HEK293 (cell line): ENCODE measurements around the gene BLVRB.

Experiments
- CTCF ChIA-PET: fragments of 350-600 bp; formaldehyde crosslinking; extraction: SDS; loops from one replicate; lab custom pipeline; 2021; ENCODE audit warnings: antibody characterized with exemption; lab: Yijun Ruan, JAX
- POLR2A ChIA-PET: fragments of 300-600 bp; formaldehyde crosslinking; extraction: SDS; loops from one replicate; lab custom pipeline; 2020; ENCODE audit warnings: antibody characterized with exemption, inconsistent platforms; lab: Yijun Ruan, JAX
- H3K27ac ChIP-seq: fragments of 200-500 bp; sonication (Bioruptor generic); 2 replicates; pipeline ENCODE4 v1.5.1; 2014; ENCODE audit warnings: low read depth, low read length, control low read depth, inconsistent platforms; ENCODE audit errors: extremely low read depth
- H3K36me3 ChIP-seq, 2 experiments: fragments of 200-500 bp in 1 of 2; sonication (Bioruptor generic) in 1 of 2; 1 replicate in 1 of 2; 2 replicates in 1 of 2; pipeline ENCODE4 v1.5.1; 2014 to 2017; ENCODE audit warnings: inconsistent platforms in 2 of 2, low read length in 2 of 2; ENCODE audit not compliant: control insufficient read depth in 2 of 2, insufficient read depth in 1 of 2
- H3K4me1 ChIP-seq: fragments of 200-500 bp; sonication (Bioruptor generic); 2 replicates; pipeline ENCODE4 v1.5.1; 2014; ENCODE audit warnings: mild to moderate bottlenecking, low read length, inconsistent platforms; ENCODE audit not compliant: control insufficient read depth, insufficient read depth
- H3K4me3 ChIP-seq: 2 replicates; pipeline ENCODE4 v1.5.1; 2011; ENCODE audit warnings: low read depth, mild to moderate bottlenecking, control low read depth, low read length, moderate library complexity
- H3K9me3 ChIP-seq: fragments of 200-500 bp; sonication (Bioruptor generic); 2 replicates; pipeline ENCODE4 v1.5.1; 2014; ENCODE audit warnings: low read depth, low read length, inconsistent platforms; ENCODE audit not compliant: control insufficient read depth, insufficient read depth
- GFI1B ChIP-seq: fragments of 450-650 bp; formaldehyde crosslinking; IDR thresholded peaks from 2 replicates; pipeline ENCODE4 v1.5.1; 2016; ENCODE audit warnings: missing biosample characterization, missing genetic modification characterization
- KLF7 ChIP-seq: fragments of 450-650 bp; formaldehyde crosslinking; IDR thresholded peaks from 2 replicates; pipeline ENCODE4 v1.5.1; 2016; ENCODE audit warnings: missing biosample characterization, missing genetic modification characterization, borderline replicate concordance
- KLF8 ChIP-seq: fragments of 450-650 bp; formaldehyde crosslinking; IDR thresholded peaks from 2 replicates; pipeline ENCODE4 v1.5.1; 2016; ENCODE audit warnings: missing biosample characterization, missing genetic modification characterization
- MZF1 ChIP-seq: fragments of 450-650 bp; formaldehyde crosslinking; IDR thresholded peaks from 2 replicates; pipeline ENCODE4 v1.5.1; 2017; ENCODE audit warnings: missing biosample characterization, missing genetic modification characterization, borderline replicate concordance
- ZBTB1 ChIP-seq: fragments of 450-650 bp; formaldehyde crosslinking; IDR thresholded peaks from 2 replicates; pipeline ENCODE4 v1.5.1; 2016; ENCODE audit warnings: missing biosample characterization, missing genetic modification characterization
- ZFHX2 ChIP-seq: fragments of 450-650 bp; formaldehyde crosslinking; conservative IDR thresholded peaks from 2 replicates; pipeline ENCODE4 v1.5.1; 2016; ENCODE audit warnings: missing biosample characterization, missing genetic modification characterization
- ZFP37 ChIP-seq: fragments of 450-650 bp; formaldehyde crosslinking; IDR thresholded peaks from 2 replicates; pipeline ENCODE4 v1.5.1; 2016; ENCODE audit warnings: missing biosample characterization, missing genetic modification characterization
- ZNF311 ChIP-seq: fragments of 450-650 bp; formaldehyde crosslinking; IDR thresholded peaks from 2 replicates; pipeline ENCODE4 v1.5.1; 2017; ENCODE audit warnings: missing biosample characterization, missing genetic modification characterization, borderline replicate concordance
- ZNF341 ChIP-seq: fragments of 450-650 bp; formaldehyde crosslinking; IDR thresholded peaks from 2 replicates; pipeline ENCODE4; 2016; ENCODE audit warnings: low read depth, missing biosample characterization, missing genetic modification characterization
- ZNF433 ChIP-seq: fragments of 450-650 bp; formaldehyde crosslinking; IDR thresholded peaks from 2 replicates; pipeline ENCODE4 v1.5.1; 2016; ENCODE audit warnings: missing biosample characterization, missing genetic modification characterization, low read depth
- ZNF548 ChIP-seq: fragments of 450-650 bp; formaldehyde crosslinking; IDR thresholded peaks from 2 replicates; pipeline ENCODE4 v1.5.1; 2016; ENCODE audit warnings: missing biosample characterization, missing genetic modification characterization
- ZNF555 ChIP-seq: fragments of 450-650 bp; formaldehyde crosslinking; conservative IDR thresholded peaks from 2 replicates; pipeline ENCODE4 v1.5.1; 2017; ENCODE audit warnings: missing biosample characterization, mild to moderate bottlenecking, missing genetic modification characterization, inconsistent platforms
- ZNF777 ChIP-seq: fragments of 450-650 bp; formaldehyde crosslinking; IDR thresholded peaks from 2 replicates; pipeline ENCODE4 v1.5.1; 2017; ENCODE audit warnings: missing biosample characterization, missing genetic modification characterization, borderline replicate concordance
- ZNF843 ChIP-seq: fragments of 450-650 bp; formaldehyde crosslinking; IDR thresholded peaks from 2 replicates; pipeline ENCODE4 v1.5.1; 2016; ENCODE audit warnings: missing biosample characterization, missing genetic modification characterization
- ZXDB ChIP-seq: fragments of 450-650 bp; formaldehyde crosslinking; IDR thresholded peaks from 2 replicates; pipeline ENCODE4 v1.5.1; 2016; ENCODE audit warnings: missing biosample characterization, missing genetic modification characterization
- TF ChIP-seq, protein P1 (sequence below): fragments of 450-650 bp; formaldehyde crosslinking; IDR thresholded peaks from 2 replicates; pipeline ENCODE4 v1.5.1; 2017; ENCODE audit warnings: missing biosample characterization, missing genetic modification characterization
- TF ChIP-seq, protein P2 (sequence below): fragments of 450-650 bp; formaldehyde crosslinking; IDR thresholded peaks from 2 replicates; pipeline ENCODE4 v1.5.1; 2016; ENCODE audit warnings: missing biosample characterization, missing genetic modification characterization
- TF ChIP-seq, protein P3 (sequence below): fragments of 450-650 bp; formaldehyde crosslinking; conservative IDR thresholded peaks from 2 replicates; pipeline ENCODE4 v1.5.1; 2016; ENCODE audit warnings: low read depth, missing biosample characterization, missing genetic modification characterization
- TF ChIP-seq, protein P4 (sequence below): fragments of 450-650 bp; formaldehyde crosslinking; IDR thresholded peaks from 2 replicates; pipeline ENCODE4 v1.5.1; 2016; ENCODE audit warnings: missing biosample characterization, missing genetic modification characterization

The BLVRB gene

DNA sequence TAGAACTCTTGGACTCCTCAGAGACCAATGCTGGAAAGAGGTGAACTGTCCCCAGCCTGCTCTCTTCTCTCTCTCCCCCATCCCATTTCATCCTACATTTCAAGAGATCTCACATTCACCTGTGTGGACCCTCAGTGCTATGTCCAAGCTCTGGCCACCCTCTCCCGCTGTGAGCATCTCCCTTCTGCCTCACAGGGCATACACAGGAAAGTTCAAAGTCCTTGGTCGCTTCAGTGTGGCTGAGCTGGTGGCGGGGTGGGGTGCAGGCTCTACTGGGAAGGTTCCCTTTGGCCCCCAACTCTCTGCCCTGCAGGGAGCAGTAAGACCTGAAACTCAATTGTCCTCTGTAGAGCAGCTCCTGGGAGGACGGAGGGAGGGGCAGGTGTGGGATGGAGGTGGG is 28.2 kb upstream of the BLVRB start:
- Histone ChIP-seq H3K9me3 (no peaks in the 10 kb centered on the region; the same call in 1 of the 2 replicates), H3K27ac (no peak overlapping the region), H3K4me1 (no peaks in the 10 kb centered on the region), H3K4me3 (no peak overlapping the region), H3K36me3 (no peaks in the 10 kb centered on the region; a peak in 1 of 3 replicates)
- no peak for TF ChIP-seq ZNF843 (tag by site-specific recombination)
- no peak; the same call in 1 of the 2 replicates for TF ChIP-seq GFI1B
- no peak for TF ChIP-seq ZFHX2 (tag by site-specific recombination)
- TF ChIP-seq ZNF311 (tag by site-specific recombination): no peak
- TF ChIP-seq ZNF433 (tag by site-specific recombination): no peak
- TF ChIP-seq, protein P1, sequence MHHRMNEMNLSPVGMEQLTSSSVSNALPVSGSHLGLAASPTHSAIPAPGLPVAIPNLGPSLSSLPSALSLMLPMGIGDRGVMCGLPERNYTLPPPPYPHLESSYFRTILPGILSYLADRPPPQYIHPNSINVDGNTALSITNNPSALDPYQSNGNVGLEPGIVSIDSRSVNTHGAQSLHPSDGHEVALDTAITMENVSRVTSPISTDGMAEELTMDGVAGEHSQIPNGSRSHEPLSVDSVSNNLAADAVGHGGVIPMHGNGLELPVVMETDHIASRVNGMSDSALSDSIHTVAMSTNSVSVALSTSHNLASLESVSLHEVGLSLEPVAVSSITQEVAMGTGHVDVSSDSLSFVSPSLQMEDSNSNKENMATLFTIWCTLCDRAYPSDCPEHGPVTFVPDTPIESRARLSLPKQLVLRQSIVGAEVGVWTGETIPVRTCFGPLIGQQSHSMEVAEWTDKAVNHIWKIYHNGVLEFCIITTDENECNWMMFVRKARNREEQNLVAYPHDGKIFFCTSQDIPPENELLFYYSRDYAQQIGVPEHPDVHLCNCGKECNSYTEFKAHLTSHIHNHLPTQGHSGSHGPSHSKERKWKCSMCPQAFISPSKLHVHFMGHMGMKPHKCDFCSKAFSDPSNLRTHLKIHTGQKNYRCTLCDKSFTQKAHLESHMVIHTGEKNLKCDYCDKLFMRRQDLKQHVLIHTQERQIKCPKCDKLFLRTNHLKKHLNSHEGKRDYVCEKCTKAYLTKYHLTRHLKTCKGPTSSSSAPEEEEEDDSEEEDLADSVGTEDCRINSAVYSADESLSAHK (tag by site-specific recombination): no peak
- TF ChIP-seq, protein P2, sequence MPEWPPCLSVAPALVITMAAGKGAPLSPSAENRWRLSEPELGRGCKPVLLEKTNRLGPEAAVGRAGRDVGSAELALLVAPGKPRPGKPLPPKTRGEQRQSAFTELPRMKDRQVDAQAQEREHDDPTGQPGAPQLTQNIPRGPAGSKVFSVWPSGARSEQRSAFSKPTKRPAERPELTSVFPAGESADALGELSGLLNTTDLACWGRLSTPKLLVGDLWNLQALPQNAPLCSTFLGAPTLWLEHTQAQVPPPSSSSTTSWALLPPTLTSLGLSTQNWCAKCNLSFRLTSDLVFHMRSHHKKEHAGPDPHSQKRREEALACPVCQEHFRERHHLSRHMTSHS (tag by site-specific recombination): no peak
- TF ChIP-seq, protein P3, sequence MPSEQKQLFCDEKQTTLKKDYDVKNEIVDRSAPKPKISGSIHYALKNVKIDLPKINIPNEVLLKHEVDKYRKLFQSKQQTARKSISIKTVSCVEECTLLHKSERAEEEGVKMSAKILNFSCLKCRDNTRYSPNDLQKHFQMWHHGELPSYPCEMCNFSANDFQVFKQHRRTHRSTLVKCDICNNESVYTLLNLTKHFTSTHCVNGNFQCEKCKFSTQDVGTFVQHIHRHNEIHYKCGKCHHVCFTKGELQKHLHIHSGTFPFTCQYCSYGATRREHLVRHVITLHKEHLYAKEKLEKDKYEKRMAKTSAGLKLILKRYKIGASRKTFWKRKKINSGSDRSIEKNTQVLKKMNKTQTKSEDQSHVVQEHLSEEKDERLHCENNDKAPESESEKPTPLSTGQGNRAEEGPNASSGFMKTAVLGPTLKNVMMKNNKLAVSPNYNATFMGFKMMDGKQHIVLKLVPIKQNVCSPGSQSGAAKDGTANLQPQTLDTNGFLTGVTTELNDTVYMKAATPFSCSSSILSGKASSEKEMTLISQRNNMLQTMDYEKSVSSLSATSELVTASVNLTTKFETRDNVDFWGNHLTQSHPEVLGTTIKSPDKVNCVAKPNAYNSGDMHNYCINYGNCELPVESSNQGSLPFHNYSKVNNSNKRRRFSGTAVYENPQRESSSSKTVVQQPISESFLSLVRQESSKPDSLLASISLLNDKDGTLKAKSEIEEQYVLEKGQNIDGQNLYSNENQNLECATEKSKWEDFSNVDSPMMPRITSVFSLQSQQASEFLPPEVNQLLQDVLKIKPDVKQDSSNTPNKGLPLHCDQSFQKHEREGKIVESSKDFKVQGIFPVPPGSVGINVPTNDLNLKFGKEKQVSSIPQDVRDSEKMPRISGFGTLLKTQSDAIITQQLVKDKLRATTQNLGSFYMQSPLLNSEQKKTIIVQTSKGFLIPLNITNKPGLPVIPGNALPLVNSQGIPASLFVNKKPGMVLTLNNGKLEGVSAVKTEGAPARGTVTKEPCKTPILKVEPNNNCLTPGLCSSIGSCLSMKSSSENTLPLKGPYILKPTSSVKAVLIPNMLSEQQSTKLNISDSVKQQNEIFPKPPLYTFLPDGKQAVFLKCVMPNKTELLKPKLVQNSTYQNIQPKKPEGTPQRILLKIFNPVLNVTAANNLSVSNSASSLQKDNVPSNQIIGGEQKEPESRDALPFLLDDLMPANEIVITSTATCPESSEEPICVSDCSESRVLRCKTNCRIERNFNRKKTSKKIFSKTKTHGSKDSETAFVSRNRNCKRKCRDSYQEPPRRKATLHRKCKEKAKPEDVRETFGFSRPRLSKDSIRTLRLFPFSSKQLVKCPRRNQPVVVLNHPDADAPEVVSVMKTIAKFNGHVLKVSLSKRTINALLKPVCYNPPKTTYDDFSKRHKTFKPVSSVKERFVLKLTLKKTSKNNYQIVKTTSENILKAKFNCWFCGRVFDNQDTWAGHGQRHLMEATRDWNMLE (tag by site-specific recombination): no peak
- TF ChIP-seq ZXDB (tag by site-specific recombination): no peak
- no peak for TF ChIP-seq KLF7 (tag by site-specific recombination)
- no peak for TF ChIP-seq ZNF555 (tag by site-specific recombination)
- CTCF ChIA-PET: interaction anchor here (0.7 to 1.9 kb wide), 5 partner anchors 11 to 54 kb away, joined by 4 to 5 read pairs (median 5); partner anchors contain the start of gene BLVRB
- POLR2A ChIA-PET: interaction anchor here (0.7 kb wide), 1 partner anchor 76 kb away, joined by 3 read pairs; no protein-coding TSS in a partner anchor

DNA sequence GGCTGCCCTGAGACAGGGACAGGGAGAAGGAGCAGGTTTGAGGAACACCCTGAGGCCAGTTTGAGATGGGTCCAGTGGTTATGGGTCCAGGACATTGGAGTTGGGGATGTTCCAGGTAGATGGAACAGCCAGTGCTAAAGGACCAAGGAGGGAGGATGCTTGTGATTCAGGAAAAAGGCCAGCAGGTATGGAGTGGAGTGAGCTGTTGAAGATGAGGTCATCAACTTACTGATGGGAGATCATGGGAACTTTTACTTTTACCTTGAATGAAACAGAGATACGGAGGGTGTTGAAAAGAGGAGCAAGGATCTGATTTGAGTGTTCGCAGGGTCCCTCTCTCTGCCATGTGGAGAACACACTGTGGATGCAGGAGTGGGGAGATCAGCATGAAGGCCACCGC is 26.7 kb upstream of the BLVRB start:
- H3K4me1 ChIP-seq: no peaks in the 10 kb centered on the region
- POLR2A ChIA-PET: interaction anchor here (0.6 kb wide), 1 partner anchor 115 kb away, joined by 3 read pairs; no protein-coding TSS in a partner anchor
- no peak overlapping the region for H3K27ac ChIP-seq
- CTCF ChIA-PET: interaction anchor here (0.6 to 3.0 kb wide), 7 partner anchors 12 to 187 kb away, joined by 4 to 18 read pairs (median 5); no protein-coding TSS in a partner anchor
- H3K4me3 ChIP-seq: no peak overlapping the region
- H3K9me3 ChIP-seq: no peaks in the 10 kb centered on the region; the same call in 1 of the 2 replicates
- no peaks in the 10 kb centered on the region; a peak in 1 of 3 replicates for H3K36me3 ChIP-seq
- TF ChIP-seq KLF8 (tag by site-specific recombination): peak; percentile 59; the same call in 1 of the 2 replicates
- TF ChIP-seq ZFP37 (tag by site-specific recombination): peak; percentile 23; the same call in 1 of the 2 replicates
- no peak for TF ChIP-seq ZNF777
- TF ChIP-seq ZNF341: peak; percentile 53
- TF ChIP-seq ZBTB1 (tag by site-specific recombination): no peak
- no peak for TF ChIP-seq MZF1 (tag by site-specific recombination)
- TF ChIP-seq, protein P4, sequence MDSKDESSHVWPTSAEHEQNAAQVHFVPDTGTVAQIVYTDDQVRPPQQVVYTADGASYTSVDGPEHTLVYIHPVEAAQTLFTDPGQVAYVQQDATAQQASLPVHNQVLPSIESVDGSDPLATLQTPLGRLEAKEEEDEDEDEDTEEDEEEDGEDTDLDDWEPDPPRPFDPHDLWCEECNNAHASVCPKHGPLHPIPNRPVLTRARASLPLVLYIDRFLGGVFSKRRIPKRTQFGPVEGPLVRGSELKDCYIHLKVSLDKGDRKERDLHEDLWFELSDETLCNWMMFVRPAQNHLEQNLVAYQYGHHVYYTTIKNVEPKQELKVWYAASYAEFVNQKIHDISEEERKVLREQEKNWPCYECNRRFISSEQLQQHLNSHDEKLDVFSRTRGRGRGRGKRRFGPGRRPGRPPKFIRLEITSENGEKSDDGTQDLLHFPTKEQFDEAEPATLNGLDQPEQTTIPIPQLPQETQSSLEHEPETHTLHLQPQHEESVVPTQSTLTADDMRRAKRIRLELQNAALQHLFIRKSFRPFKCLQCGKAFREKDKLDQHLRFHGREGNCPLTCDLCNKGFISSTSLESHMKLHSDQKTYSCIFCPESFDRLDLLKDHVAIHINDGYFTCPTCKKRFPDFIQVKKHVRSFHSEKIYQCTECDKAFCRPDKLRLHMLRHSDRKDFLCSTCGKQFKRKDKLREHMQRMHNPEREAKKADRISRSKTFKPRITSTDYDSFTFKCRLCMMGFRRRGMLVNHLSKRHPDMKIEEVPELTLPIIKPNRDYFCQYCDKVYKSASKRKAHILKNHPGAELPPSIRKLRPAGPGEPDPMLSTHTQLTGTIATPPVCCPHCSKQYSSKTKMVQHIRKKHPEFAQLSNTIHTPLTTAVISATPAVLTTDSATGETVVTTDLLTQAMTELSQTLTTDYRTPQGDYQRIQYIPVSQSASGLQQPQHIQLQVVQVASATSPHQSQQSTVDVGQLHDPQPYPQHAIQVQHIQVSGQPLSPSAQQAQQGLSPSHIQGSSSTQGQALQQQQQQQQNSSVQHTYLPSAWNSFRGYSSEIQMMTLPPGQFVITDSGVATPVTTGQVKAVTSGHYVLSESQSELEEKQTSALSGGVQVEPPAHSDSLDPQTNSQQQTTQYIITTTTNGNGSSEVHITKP (tag by site-specific recombination): 0 out of 2 replicates have a peak, but pooled peaks have one; percentile 25
- TF ChIP-seq ZNF548 (tag by site-specific recombination): peak; percentile 16; the same call in 1 of the 2 replicates
- TF ChIP-seq ZNF311 (tag by site-specific recombination): no peak
